BLaER1 (cell line): ENCODE measurements around the gene SLC8A2.

Experiments used
- H3K27ac ChIP-seq: shearing (Covaris generic); formaldehyde crosslinking; 2 replicates; pipeline ENCODE4 v1.8.1; 2022
- H3K27me3 ChIP-seq: shearing (Covaris generic); formaldehyde crosslinking; 2 replicates; pipeline ENCODE4 v1.8.1; 2022
- H3K36me3 ChIP-seq: shearing (Covaris generic); formaldehyde crosslinking; 2 replicates; pipeline ENCODE4 v1.8.1; 2022
- H3K4me1 ChIP-seq: shearing (Covaris generic); formaldehyde crosslinking; 2 replicates; pipeline ENCODE4 v1.8.1; 2022
- H3K4me2 ChIP-seq: shearing (Covaris generic); formaldehyde crosslinking; 2 replicates; pipeline ENCODE4 v1.8.1; 2022
- H3K4me3 ChIP-seq: shearing (Covaris generic); formaldehyde crosslinking; 2 replicates; pipeline ENCODE4 v1.8.1; 2022
- H3K9ac ChIP-seq: shearing (Covaris generic); formaldehyde crosslinking; 2 replicates; pipeline ENCODE4 v1.8.1; 2022
- H3K9me3 ChIP-seq: shearing (Covaris generic); formaldehyde crosslinking; 2 replicates; pipeline ENCODE4 v1.8.1; 2022
- H4K20me1 ChIP-seq: shearing (Covaris generic); formaldehyde crosslinking; 2 replicates; pipeline ENCODE4 v1.8.1; 2022
- Cebpa-rat ChIP-seq: shearing (Covaris generic); IDR thresholded peaks from 2 replicates; pipeline ENCODE4 v1.8.1; 2022

Gene SLC8A2

GRCh38 chr19:47471733-47472457 is at the start of gene SLC8A2:
Gene SLC8A2, minus strand, starts transcription at chr19:47471893. Its CDS starts 5,490 bp downstream, at chr19:47466403.
- Histone ChIP-seq H3K4me3 (no peak within 1 kb of the TSS), H3K9me3 (no peaks in the 10 kb centered on the region), H3K4me1 (peaks cover 10% of the 10 kb centered on the region), H4K20me1 (peaks cover 26% of the 10 kb centered on the region; the same call in 1 of the 2 replicates), H3K9ac (no peak within 1 kb of the TSS), H3K27ac (no peak within 1 kb of the TSS), H3K4me2 (peak within 1 kb of the TSS; percentile 52), H3K27me3 (peaks cover 53% of the 10 kb centered on the region), H3K36me3 (no peaks in the 10 kb centered on the region)
- TF ChIP-seq Cebpa-rat, result no peak

GRCh38 chr19:47520839-47521238 is 49.1 kb upstream of the SLC8A2 start:
- no peak overlapping the region for H3K4me3 ChIP-seq
- H3K9me3 ChIP-seq, result no peaks in the 10 kb centered on the region
- no peak for TF ChIP-seq Cebpa-rat
- H3K27ac ChIP-seq, result no peak overlapping the region
- H3K4me2 ChIP-seq, result no peak overlapping the region
- no peaks in the 10 kb centered on the region for H3K36me3 ChIP-seq
- peaks cover 55% of the 10 kb centered on the region for H3K4me1 ChIP-seq
- no peak overlapping the region for H3K9ac ChIP-seq
- peaks cover 46% of the 10 kb centered on the region for H4K20me1 ChIP-seq
- H3K27me3 ChIP-seq, result peaks cover 47% of the 10 kb centered on the region

GRCh38 chr19:47520343-47520806 is 48.7 kb upstream of the SLC8A2 start:
- Histone ChIP-seq H4K20me1 (peaks cover 46% of the 10 kb centered on the region), H3K4me2 (no peak overlapping the region), H3K4me3 (no peak overlapping the region), H3K27ac (no peak overlapping the region), H3K27me3 (peaks cover 47% of the 10 kb centered on the region), H3K36me3 (no peaks in the 10 kb centered on the region), H3K9me3 (no peaks in the 10 kb centered on the region), H3K4me1 (peaks cover 58% of the 10 kb centered on the region), H3K9ac (no peak overlapping the region)
- no peak for TF ChIP-seq Cebpa-rat

GRCh38 chr19:47518854-47519253 is 47.2 kb upstream of the SLC8A2 start:
- Histone ChIP-seq H3K36me3 (no peaks in the 10 kb centered on the region), H3K9ac (no peak overlapping the region), H3K27ac (no peak overlapping the region), H4K20me1 (peaks cover 54% of the 10 kb centered on the region), H3K4me1 (peaks cover 60% of the 10 kb centered on the region), H3K9me3 (no peaks in the 10 kb centered on the region), H3K4me3 (no peak overlapping the region), H3K4me2 (peak overlapping the region; percentile 72), H3K27me3 (peaks cover 47% of the 10 kb centered on the region)
- no peak for TF ChIP-seq Cebpa-rat

GRCh38 chr19:47518139-47518538 is 46.4 kb upstream of the SLC8A2 start:
- Histone ChIP-seq H3K4me1 (peaks cover 60% of the 10 kb centered on the region), H3K9me3 (no peaks in the 10 kb centered on the region), H3K27me3 (peaks cover 47% of the 10 kb centered on the region), H3K27ac (no peak overlapping the region), H4K20me1 (peaks cover 62% of the 10 kb centered on the region), H3K36me3 (no peaks in the 10 kb centered on the region), H3K4me3 (no peak overlapping the region), H3K4me2 (peak overlapping the region; percentile 72), H3K9ac (no peak overlapping the region)
- no peak for TF ChIP-seq Cebpa-rat

GRCh38 chr19:47514869-47515588 is 43.3 kb upstream of the SLC8A2 start, which contains the start of gene NAPA:
Gene NAPA, minus strand, starts transcription at chr19:47515063. Its CDS starts 123 bp downstream, at chr19:47514940.
- no peak for TF ChIP-seq Cebpa-rat
- H3K4me3 ChIP-seq, result peak within 1 kb of the TSS; percentile 98
- H3K27ac ChIP-seq, result peak within 1 kb of the TSS; percentile 90
- peaks cover 22% of the 10 kb centered on the region for H3K27me3 ChIP-seq
- peaks cover 75% of the 10 kb centered on the region for H3K4me1 ChIP-seq
- no peaks in the 10 kb centered on the region for H3K9me3 ChIP-seq
- H3K9ac ChIP-seq, result peak within 1 kb of the TSS; percentile 98
- peaks cover 72% of the 10 kb centered on the region for H4K20me1 ChIP-seq
- peaks cover 17% of the 10 kb centered on the region for H3K36me3 ChIP-seq
- peak within 1 kb of the TSS; percentile 100 for H3K4me2 ChIP-seq

- peak overlapping the region; percentile 100 for H3K4me2 ChIP-seq
- TF ChIP-seq Cebpa-rat, result no peak
- H4K20me1 ChIP-seq, result peaks cover 72% of the 10 kb centered on the region
- H3K4me1 ChIP-seq, result peaks cover 71% of the 10 kb centered on the region
- H3K36me3 ChIP-seq, result peaks cover 17% of the 10 kb centered on the region
- peak overlapping the region; percentile 98 for H3K9ac ChIP-seq
- peak overlapping the region; percentile 98 for H3K4me3 ChIP-seq
- H3K27ac ChIP-seq, result peak overlapping the region; percentile 90
- H3K9me3 ChIP-seq, result no peaks in the 10 kb centered on the region
- H3K27me3 ChIP-seq, result peaks cover 15% of the 10 kb centered on the region
Observed at GRCh38 chr19:47514151-47514868, 42.6 kb upstream of the SLC8A2 start.

- Histone ChIP-seq H4K20me1 (peaks cover 73% of the 10 kb centered on the region), H3K9ac (0 out of 2 replicates have a peak overlapping the region, but pooled peaks have one; percentile 30), H3K27me3 (peaks cover 9% of the 10 kb centered on the region), H3K4me2 (peak overlapping the region; percentile 100; the same call in 1 of the 2 replicates), H3K27ac (no peak overlapping the region), H3K4me3 (no peak overlapping the region), H3K36me3 (peaks cover 17% of the 10 kb centered on the region), H3K4me1 (peaks cover 69% of the 10 kb centered on the region), H3K9me3 (no peaks in the 10 kb centered on the region)
- TF ChIP-seq Cebpa-rat, result no peak
Observed at GRCh38 chr19:47512948-47513319, 41.2 kb upstream of the SLC8A2 start.

- Histone ChIP-seq H3K27me3 (peaks cover 9% of the 10 kb centered on the region), H3K4me1 (peaks cover 69% of the 10 kb centered on the region), H3K36me3 (peaks cover 17% of the 10 kb centered on the region), H4K20me1 (peaks cover 79% of the 10 kb centered on the region), H3K9ac (peak overlapping the region; percentile 30; the same call in 1 of the 2 replicates), H3K4me3 (no peak overlapping the region), H3K27ac (no peak overlapping the region), H3K9me3 (no peaks in the 10 kb centered on the region), H3K4me2 (peak overlapping the region; percentile 100; the same call in 1 of the 2 replicates)
- TF ChIP-seq Cebpa-rat, result no peak
Observed at GRCh38 chr19:47512183-47512947, 40.7 kb upstream of the SLC8A2 start.
